SK-N-MC (cell line): ENCODE data around the gene CFAP77.

ENCODE experiments used
- DNase-seq: peaks from one replicate; pipeline ENCODE4 v3.0.0-alpha.2; 2011; ENCODE audit warnings: low read depth, low spot score
- H3K27ac ChIP-seq: fragments of 200-600 bp; sonication (generic); 2 replicates; pipeline ENCODE4 v1.5.1; 2016; ENCODE audit warnings: mixed run types
- H3K36me3 ChIP-seq: fragments of 200-600 bp; sonication (generic); 2 replicates; pipeline ENCODE4 v1.6.1; 2017; ENCODE audit warnings: antibody characterized with exemption, low read length, mixed read lengths; ENCODE audit not compliant: insufficient read depth
- H3K4me3 ChIP-seq: fragments of 200-600 bp; sonication (generic); 2 replicates; pipeline ENCODE4 v1.5.1; 2016
- H3K9ac ChIP-seq: fragments of 200-600 bp; sonication (generic); 2 replicates; pipeline ENCODE4 v1.8.0; 2017; ENCODE audit warnings: mixed run types, mixed read lengths; ENCODE audit not compliant: insufficient read length
- H3K9me3 ChIP-seq: fragments of 200-600 bp; sonication (generic); 2 replicates; pipeline ENCODE4 v1.6.1; 2017; ENCODE audit warnings: low read depth, mild to moderate bottlenecking, antibody characterized with exemption, low read length, moderate library complexity, mixed read lengths
- EZH2 ChIP-seq: fragments of 200-600 bp; sonication (generic); IDR thresholded peaks from one replicate; pipeline ENCODE4 v1.6.1; 2017; ENCODE audit warnings: antibody characterized with exemption
- FOXP2 ChIP-seq: optimal IDR thresholded peaks from 2 replicates; pipeline ENCODE3; 2011; ENCODE audit warnings: mild to moderate bottlenecking, moderate library complexity; ENCODE audit not compliant: insufficient read depth; ENCODE audit errors: extremely low read length, control extremely low read depth
- POLR2AphosphoS5 ChIP-seq: IDR thresholded peaks from 2 replicates; pipeline ENCODE4 v1.6.1; 2012; ENCODE audit warnings: mild to moderate bottlenecking, low read depth, low read length, borderline replicate concordance

CFAP77 gene

DNA sequence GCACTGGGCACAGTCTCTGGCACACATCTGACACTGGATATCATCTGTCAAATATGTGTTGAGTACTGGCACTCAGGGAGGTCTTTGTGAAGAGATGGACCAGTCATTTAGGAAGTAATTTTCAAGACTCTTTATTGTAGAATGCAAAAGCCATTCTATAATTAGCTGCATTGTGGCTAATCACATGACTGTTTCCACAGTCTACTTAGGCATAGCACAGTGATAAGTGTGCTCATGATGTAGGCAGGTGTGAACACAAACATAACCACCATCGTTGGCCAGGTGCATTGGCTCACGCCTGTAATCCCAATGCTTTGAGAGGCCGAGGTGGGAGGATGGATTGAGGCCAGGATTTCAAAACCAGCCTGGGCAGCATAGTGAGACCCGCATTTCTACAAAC lies 62.2 kb downstream of the CFAP77 start:
- no peaks in the 10 kb centered on the region for H3K9me3 ChIP-seq
- no peaks in the 10 kb centered on the region for H3K36me3 ChIP-seq
- TF ChIP-seq POLR2AphosphoS5 (no peak), FOXP2 (no peak), EZH2 (no peak)
- no peak overlapping the region for H3K9ac ChIP-seq
- DNase-seq = no peak
- H3K27ac ChIP-seq = no peak overlapping the region
- H3K4me3 ChIP-seq = no peak overlapping the region

DNA sequence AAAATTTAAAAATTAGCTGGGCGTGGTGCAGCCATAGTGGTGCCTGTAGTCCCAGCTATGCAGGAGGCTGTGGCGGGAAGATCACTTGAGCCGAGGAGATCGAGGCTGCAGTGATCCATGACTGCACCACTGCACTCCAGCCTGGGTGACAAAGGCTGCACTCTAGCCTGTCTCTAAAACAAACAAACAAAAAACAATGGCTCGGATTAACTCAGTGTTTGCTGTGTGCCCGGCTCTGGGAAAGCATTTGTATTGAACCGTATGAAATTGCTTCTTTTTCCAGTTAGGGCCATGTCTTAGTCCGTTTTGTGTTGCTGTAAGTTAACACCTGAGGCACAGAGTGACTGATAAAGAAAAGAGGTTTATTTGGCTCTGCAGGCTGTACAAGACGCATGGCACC lies 62.6 kb downstream of the CFAP77 start:
- no peak overlapping the region for H3K27ac ChIP-seq
- no peak overlapping the region for H3K4me3 ChIP-seq
- no peak overlapping the region for H3K9ac ChIP-seq
- TF ChIP-seq EZH2 = no peak
- no peak for TF ChIP-seq POLR2AphosphoS5
- TF ChIP-seq FOXP2 = no peak
- H3K36me3 ChIP-seq = no peaks in the 10 kb centered on the region
- DNase-seq = no peak
- H3K9me3 ChIP-seq = no peaks in the 10 kb centered on the region

DNA sequence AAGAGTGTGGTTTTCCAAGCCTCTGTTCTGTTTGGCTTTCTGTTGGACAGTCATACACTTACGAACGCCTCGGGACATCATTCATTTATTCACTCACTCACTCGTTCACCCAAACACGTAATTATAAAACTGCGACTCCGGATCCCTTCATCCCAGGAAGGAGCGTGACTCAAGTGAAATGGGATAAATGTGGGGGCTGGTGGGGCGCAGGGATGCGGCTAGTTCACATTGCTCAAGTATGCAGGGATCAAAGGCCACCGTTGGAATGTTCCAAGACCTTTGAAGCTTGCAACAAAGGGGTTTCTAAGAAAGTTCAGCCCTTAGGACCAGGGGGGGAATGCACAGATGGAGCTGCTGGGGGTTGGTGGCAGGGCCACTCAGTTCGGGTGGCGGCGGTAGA lies 64.2 kb downstream of the CFAP77 start:
- H3K4me3 ChIP-seq = no peak overlapping the region
- H3K9me3 ChIP-seq = no peaks in the 10 kb centered on the region
- no peak for TF ChIP-seq FOXP2
- TF ChIP-seq POLR2AphosphoS5 = no peak
- no peak for TF ChIP-seq EZH2
- H3K27ac ChIP-seq = no peak overlapping the region
- no peak overlapping the region for H3K9ac ChIP-seq
- no peaks in the 10 kb centered on the region for H3K36me3 ChIP-seq
- DNase-seq = no peak

DNA sequence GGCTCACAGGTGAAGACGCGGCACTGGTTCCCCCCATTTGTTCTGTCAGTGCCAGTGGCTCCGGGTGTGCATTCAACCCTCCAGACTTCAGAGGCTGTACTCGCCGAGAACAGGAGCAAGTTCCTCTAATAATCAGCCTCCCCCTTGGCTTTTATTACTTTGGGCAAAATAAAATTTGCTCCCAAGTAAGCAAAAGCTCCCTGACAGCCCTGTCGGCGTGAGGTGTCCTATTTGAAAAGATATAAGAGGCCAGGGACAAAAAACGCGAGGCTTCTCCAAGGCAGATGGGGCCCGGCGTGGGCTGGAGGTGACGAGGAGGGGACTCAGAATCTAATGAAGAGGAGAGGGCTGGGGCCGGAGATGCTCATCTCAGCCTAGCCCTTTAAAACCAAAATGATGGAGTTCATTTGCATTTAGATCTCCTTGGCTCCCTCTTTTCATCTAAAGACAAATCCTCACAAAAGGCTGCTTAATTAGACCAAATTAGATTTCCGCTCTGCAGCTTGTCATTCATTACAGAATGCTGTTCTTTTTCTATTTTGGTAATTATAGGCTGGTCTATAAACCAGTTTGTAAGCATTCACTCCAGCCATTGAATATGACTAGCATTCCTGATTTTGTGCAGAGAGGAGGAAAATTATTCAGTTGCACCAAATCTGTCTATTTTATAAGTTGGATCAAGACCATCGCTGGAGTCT lies 68.5 kb downstream of the CFAP77 start:
- DNase-seq = no peak
- H3K9me3 ChIP-seq = no peaks in the 10 kb centered on the region
- no peak overlapping the region for H3K4me3 ChIP-seq
- H3K27ac ChIP-seq = no peak overlapping the region
- no peak overlapping the region for H3K9ac ChIP-seq
- H3K36me3 ChIP-seq = no peaks in the 10 kb centered on the region
- TF ChIP-seq FOXP2 = no peak
- TF ChIP-seq EZH2 = no peak
- no peak for TF ChIP-seq POLR2AphosphoS5

DNA sequence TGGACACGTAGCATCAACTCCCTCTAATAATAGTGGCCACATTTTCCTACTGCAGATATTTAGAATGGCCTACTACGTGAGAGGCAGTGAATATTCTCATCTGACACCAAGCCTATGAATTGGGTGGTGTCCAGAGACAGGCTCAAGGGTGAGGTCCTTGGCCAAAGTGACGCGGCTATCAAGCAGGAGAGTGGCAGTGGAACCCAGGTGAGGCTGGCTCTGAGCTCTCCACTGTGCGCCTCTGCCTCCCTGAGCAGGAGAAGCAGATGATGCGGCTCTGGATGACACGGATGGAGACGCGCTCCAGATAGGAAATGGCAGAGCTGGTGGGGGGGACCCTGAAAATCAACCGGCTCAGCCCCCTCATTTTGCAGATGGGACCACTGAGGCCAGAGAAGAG lies 69.7 kb downstream of the CFAP77 start:
- Histone ChIP-seq H3K9ac (no peak overlapping the region), H3K36me3 (no peaks in the 10 kb centered on the region), H3K9me3 (no peaks in the 10 kb centered on the region), H3K4me3 (no peak overlapping the region), H3K27ac (no peak overlapping the region)
- no peak for DNase-seq
- TF ChIP-seq POLR2AphosphoS5 = no peak

DNA sequence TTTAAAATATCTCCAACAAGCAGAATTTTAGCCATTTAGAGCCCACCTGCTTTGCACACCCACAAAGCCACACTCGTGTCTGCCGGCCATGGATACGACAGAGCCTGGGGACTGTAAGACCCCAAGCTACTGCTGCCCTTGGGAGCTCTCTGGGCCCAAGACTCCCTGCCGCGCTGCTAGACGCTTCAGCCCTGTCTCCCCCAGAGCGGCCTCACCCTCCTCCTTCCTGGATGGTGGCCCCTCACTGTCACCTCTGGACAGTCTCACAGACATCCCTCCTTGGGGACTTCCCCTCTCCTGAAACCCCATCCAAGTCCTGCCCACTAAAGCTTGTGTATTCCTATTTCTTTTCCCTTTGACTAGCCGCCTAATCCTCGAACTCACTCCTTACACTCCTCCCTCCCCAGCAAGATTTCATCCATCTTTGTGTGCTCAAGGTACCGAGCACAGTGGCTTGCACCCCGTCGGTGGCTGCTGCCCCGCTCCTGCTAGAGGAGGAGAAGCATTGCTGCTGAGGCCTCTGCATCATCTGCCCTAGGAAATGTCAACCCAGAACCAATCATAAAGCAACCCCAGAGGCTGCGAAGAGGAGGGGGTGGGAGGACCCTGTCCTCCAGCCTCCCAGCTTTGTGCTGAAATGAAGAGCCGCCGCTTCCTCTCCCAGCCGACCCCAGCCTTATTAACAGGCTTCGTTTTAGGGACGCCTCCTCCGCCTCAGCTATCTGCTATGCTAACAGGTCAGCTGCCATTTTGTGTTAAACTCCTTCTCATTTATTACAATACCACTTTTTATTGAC lies 71.2 kb downstream of the CFAP77 start:
- Histone ChIP-seq H3K27ac (no peak overlapping the region), H3K36me3 (no peaks in the 10 kb centered on the region), H3K4me3 (no peak overlapping the region), H3K9me3 (no peaks in the 10 kb centered on the region), H3K9ac (no peak overlapping the region)
- no peak for DNase-seq
- TF ChIP-seq EZH2 (no peak), FOXP2 (no peak), POLR2AphosphoS5 (no peak)

DNA sequence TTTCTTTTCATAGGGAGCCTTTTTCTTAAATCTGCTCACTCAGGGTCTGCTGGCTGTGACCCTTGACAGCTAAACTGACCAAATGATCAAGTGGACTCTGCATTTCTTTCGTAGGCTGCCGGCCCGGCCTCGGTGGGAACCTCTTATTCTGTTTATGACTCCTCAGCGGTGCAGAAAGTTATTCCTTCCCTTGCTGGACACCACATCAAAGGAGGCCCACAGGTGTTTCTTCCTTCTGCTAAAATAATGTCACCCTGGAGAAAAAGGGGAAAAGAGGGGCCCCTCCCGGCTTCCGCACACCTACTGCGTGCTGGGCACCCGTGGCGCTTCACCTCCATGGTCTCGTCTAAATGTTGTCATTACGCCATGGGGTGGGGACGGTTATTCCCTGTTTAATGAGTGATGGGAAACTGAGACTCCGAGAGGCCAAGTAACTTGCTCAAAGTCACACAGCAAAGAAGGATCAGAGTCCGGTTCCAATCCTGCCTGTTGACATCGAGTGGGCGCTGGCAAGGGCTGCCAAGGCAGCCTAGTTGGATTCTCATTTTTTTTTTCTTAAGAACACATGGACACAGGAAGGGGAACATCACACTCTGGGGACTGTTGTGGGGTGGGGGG lies 72.3 kb downstream of the CFAP77 start:
- no peaks in the 10 kb centered on the region for H3K9me3 ChIP-seq
- H3K4me3 ChIP-seq = no peak overlapping the region
- no peaks in the 10 kb centered on the region for H3K36me3 ChIP-seq
- DNase-seq = no peak
- TF ChIP-seq EZH2 (no peak), FOXP2 (no peak), POLR2AphosphoS5 (no peak)
- no peak overlapping the region for H3K27ac ChIP-seq
- H3K9ac ChIP-seq = no peak overlapping the region

DNA sequence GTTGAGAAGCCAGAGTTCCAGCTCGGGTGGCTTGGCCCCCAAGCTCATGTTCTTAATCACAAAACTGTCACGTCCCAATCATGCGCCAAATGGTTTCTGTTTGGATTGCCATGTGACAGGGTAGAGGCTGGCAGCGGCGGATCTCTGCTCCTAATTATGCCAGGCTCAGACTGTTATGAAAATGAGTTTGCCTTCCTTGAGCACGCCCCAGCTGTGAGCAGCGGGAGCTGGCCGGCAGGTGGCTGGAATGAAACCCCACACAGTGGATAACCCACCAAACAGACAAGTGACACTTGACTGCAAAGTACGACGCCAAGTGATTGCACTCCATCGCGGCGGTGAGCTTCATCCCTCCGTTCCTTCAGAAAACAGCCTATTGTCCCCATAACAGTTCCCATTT lies 75.4 kb downstream of the CFAP77 start:
- Histone ChIP-seq H3K27ac (no peak overlapping the region), H3K9ac (no peak overlapping the region), H3K9me3 (no peaks in the 10 kb centered on the region), H3K4me3 (no peak overlapping the region), H3K36me3 (no peaks in the 10 kb centered on the region)
- TF ChIP-seq POLR2AphosphoS5 = no peak
- no peak for TF ChIP-seq EZH2
- no peak for TF ChIP-seq FOXP2
- DNase-seq = no peak
